OCI-LY3 (cell line): ENCODE data around the gene QSOX2.

Experiments used
- CTCF ChIP-seq: fragments of 200-600, 300-600 bp; sonication (generic); IDR thresholded peaks from 2 replicates; pipeline ENCODE4 v1.5.1; 2014; ENCODE audit warnings: antibody characterized with exemption, low read length, low read depth
- EZH2phosphoT487 ChIP-seq: fragments of 200-600 bp; shearing (Covaris generic); IDR thresholded peaks from 2 replicates; pipeline ENCODE4 v1.6.1; 2018; ENCODE audit warnings: antibody characterized with exemption, mixed run types, low read depth

GRCh38 chr9:136173648-136174290, 71.8 kb downstream of the QSOX2 start:
- no peak for TF ChIP-seq CTCF
- TF ChIP-seq EZH2phosphoT487, result no peak
